Lower leg skin (tissue), 3 donors: ENCODE measurements around the gene ST7.

Experiments used
- CTCF ChIP-seq, 3 donors: fragments of 450-650 bp; IDR thresholded peaks; one replicate each; pipeline ENCODE4 v1.5.1; 2016; ENCODE audit warnings: antibody characterized with exemption in 3 of 3, mild to moderate bottlenecking in 3 of 3, moderate library complexity in 2 of 3
- POLR2A ChIP-seq, 2 donors: fragments of 450-650 bp; IDR thresholded peaks; one replicate each; pipeline ENCODE4 v1.6.1; 2016 to 2017; ENCODE audit warnings: antibody characterized with exemption in 2 of 2, mild to moderate bottlenecking in 1 of 2, moderate library complexity in 1 of 2

DNA sequence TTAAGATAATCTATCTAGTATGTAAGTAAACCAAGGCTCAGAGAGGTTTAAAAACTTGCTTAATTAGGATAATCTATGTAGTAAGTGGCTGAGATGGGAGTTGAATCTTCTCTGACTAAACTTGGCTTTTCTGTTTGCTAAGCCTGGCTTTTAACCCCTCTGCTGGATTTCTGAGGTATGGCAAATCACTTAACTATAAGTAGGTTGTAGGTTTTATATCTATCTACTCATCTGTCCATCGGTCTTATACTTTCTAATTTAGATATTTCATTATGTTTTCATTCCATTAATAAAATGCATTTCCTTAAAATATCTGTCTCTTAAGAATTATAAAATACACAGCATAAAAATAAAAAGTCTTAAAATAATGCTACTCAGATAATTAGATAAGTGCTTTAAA is 59.4 kb downstream of the ST7 start:
- TF ChIP-seq CTCF (IDR thresholded peaks at IDR 0.05) = no peak
- no peak for TF ChIP-seq POLR2A (IDR thresholded peaks at IDR 0.05)
